Right hindlimb (tissue), 1 donor: ENCODE measurements around the gene NHS.

Source experiments
- DNase-seq: peaks from one replicate; pipeline ENCODE4 v3.0.0-alpha.2; 2018

Gene NHS

DNA sequence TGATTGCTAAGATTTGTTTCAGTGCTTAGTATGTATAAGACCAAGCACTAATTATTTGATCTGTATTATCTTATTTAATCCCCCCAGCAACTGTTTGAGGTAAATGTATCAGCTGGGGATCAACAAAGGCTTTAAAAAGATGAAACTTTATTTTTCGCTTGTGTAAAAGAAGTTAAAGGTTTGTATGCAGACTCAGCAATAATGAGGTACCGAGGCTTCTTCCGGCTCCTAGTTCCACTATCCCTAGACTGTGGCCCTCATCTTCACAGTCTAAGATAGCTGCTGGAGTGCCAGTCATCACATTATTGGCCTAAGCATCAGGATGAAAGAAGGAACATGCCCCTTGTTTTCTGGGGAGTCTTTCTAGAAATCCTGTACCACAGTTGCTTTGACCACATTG is 256.6 kb downstream of the NHS start:
- DNase-seq, result no peak

DNA sequence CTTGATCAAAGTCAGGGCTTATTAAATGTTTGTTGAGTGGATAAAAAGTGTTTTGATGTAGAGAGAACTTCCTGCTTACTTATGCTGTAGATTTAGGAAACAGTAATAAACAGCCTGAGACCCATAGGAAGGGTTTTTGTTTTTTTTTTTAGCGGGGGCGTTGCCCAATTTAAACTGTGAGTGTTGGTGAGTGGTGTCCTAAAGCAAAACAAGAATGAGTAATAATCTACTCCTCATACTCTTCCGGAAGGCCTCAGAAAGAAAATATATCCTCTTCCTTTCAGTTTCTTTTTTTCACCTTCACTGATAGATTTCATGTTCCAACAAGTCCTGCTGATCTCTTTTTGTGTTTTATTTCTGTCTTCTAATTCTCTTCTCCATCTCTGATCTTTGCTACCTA is 257.9 kb downstream of the NHS start:
- no peak for DNase-seq

DNA sequence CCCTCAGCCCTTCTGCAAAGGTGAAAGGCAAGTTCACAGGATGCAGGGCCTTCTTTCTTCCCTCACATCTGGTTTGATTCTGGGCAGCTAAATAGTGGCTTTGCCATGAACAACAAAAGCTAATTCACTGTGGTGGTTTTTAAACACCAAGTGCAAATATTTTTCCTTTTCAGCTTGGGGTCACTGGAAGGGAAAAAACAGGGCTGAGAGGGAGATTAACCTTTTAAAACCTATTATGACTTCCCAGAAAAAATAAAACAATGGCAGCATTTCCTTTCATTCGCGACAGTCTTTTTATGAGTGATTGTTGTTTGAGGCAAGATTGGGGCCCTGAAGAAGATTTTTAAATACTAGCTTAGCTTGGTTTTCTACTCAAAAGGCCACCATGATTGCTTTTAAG is 258.5 kb downstream of the NHS start:
- no peak for DNase-seq

DNA sequence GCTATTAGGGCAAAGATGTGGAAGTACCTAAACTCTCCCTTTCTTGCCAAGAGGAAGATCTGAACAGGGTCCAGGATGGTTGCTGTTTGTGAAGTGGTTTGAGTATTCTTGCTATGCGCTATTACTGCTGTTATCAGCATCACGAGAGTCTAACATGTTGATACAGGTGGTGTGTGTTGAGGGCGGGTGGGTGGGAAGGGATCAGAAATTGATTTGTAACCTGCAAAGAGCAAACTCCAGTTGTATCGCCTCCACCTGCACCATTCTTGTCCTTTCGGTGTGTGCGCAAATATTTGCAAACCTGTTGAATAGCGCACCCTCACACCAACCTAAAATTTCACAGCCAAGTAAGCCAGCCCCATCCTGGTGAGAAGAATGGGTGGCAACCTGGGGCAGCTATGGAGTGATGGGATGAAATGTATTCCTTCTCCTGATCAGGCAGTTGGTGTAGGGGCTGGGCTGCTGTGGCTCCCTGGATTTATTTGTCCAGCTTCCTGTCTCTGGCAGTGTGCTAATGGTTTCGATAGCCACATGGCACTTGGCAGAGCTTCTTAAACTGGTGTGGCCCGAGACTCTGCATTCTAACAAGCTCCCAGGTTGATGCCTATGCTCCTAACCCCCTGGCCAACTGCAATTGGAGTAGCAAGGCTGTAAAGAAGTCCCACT is 259.7 kb downstream of the NHS start:
- DNase-seq, result no peak

DNA sequence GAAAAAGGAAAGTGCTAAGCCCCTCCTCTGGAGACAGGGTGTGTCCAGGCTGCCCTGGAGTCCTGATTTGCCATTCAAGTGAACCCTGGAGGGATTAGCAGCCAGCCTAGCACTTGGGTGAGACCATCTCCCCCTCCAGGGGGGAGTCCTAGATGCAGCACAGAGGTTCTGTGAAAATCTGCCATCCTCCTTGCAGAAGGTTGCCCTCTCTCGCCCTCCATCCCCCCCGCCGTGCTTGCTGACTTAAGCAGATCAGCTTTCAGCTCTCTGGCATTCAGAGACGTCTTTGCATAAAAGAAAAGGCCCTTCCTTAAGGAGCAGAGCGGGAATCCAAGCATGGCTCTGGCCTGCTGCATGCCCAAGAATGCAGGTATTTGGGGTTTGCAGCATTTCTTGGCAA is 260.2 kb downstream of the NHS start:
- DNase-seq, result peak; percentile 26

DNA sequence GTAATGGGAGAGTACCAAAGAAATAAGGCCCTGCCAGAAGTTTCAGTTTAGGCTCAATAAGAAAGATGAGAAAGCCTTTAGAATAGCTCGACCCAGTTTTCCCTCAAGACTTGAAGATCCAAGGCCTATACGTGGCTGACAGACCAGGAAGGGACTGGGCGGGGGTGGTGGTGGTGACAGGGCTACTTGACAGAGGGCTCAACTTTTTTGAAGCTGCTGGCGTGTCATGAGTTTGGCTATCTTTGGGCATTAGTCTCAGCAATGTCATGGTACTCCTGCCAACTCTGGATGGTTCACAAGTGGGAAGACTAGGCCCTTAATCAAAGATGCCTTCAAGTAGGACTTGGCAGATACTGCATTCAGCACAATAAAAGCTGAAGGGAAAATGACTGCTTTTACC is 262.2 kb downstream of the NHS start:
- no peak for DNase-seq

DNA sequence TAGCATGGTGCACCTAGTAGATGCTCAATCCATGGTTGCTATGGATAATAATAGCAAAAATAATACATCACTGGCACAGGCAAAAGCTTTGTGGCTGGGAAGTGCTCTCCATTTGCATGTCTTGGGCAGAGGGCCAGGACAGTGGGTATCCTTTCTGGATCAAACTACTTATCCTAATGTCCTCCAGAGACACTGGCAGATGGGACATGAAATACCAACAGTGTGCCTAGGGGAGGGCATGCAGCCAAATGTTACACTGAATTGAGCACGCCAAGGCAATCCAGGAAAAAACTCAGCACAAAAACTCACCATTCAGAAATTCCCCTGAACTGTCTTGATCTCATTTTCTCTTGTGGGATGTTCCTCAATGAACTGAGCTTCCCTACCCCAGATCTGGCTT is 263.7 kb downstream of the NHS start:
- no peak for DNase-seq

DNA sequence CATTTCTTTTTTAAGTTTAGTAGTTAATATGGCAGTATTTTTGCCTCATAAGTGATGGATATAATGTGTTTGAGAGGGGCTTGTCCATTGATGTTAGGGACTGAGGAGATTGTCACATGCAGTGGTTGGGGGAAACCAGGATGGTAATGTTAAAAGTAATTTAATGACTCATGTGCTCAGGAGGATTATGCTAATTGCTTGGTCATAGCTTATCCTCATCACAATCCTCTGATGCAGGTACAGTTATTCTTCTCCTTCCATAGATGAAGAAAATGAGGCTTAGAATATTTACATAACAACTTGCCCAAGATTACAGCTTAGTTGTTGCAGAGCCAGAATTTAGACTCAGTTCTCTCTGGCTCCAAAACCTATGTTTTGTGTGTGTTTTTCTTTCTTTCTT is 267.9 kb downstream of the NHS start:
- DNase-seq, result no peak

DNA sequence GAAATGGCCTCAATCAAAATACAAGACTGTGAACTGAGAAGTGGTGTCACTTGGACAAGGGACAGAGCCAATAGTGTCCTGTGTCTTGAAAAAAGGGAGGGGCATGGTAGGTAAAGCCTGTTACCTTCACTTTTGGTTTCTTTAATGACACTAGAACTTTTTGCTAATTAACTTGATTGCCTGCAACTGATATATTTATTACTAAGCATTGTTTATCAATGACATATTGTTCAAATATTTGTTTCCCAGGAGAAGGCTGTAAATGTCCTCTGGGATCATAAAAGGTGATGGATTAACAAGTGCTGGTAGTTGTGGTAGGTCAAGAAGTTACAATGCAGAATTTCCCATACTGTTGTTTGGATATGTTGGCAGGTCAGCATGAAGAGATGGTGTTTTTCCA is 268.5 kb downstream of the NHS start:
- DNase-seq, result no peak

DNA sequence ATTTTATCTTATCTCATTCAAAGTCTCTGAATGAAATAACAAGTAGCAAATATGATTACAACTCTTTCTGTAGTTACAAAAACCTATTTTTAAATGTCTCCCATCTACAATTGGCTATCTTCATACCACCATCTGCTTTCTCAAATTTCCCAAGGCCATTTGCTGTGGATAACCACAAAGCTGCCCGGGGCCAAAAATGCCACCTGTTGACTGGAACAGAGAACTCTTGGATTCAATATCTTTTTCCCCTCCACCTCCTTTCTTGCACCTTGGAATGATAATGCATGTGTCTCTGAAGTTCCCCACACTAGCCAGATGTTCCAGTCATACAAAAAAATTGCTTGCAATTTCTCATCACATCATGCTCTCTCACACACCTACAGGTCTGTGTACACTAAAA is 269.0 kb downstream of the NHS start:
- DNase-seq, result no peak

DNA sequence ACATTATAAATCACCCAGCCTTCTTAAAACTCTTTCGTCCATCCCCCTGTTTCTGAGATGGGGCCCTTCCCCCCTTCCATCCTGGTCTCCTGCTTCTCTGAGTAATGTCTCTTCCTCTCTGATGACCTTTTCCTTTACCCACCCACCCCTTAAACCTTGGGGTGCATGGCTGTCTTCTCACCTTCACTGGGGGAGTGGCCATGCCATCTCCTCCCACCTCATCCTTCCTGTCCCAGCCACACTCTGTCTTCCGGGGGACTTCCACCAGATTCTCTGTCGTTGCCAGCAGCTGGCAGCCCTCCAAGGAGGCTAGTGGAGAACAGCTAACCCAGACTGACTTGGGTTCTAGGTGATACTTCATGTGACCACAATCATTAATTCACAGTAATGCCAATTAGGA is 279.1 kb downstream of the NHS start:
- no peak for DNase-seq

DNA sequence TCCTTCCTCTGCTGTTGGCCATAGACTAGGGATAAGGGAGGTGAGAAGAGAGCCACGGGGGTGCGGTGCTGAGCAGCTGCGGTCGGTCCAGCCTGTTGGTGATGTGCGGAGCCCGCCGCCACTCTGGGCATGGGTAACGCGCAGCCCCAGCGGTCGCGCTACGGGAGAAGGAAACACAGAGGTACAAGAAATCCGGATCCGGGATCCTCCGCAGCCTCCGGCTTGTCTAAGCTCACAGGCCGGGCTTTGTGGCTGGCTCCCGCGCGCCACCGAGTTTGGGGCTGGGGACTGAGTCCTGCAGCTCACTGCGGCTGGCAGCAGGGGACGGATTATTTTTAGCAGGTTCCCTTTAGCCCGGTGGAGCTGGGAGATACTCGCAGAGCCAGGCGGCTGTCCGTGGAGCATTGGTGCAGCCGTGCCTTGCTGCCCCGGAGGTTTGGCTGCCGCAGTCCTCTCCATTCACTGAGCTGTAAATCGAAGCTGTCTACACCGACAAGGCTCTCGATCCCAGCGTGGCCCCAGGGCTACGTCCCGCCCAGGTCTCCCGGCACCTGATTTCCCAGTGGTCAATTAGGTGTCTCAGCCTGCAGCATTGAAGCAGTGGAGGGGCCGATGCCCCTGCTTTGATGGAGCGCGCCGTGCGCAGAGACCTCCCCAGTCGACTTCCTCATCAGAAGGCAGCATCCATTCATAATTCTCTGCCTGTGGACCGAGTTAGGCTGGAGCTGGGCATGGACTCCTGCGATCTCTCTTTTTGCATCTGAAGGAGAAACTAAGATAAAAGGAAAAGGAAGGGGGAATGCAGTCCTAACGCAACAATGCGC is 280.4 kb downstream of the NHS start:
- no peak for DNase-seq

DNA sequence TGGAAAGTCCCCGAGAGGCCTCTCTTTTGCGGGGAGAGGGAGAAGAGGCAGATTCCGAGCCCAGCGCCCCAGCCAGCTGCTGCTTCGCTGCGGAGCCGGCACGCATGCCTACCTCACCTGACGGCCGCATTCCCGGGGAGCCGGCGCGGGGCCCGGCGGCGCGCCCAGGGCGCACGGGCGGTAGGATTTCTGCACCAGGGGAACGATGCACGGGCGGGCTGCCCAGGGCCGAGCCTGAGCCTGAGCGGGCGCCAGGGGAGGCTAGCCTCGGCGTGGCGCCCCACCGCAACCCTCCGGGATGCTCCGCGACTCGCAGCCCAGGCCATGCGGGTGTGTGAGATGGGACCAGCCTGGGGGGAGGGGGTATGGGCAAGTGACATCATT is 281.0 kb downstream of the NHS start:
- DNase-seq, result no peak

DNA sequence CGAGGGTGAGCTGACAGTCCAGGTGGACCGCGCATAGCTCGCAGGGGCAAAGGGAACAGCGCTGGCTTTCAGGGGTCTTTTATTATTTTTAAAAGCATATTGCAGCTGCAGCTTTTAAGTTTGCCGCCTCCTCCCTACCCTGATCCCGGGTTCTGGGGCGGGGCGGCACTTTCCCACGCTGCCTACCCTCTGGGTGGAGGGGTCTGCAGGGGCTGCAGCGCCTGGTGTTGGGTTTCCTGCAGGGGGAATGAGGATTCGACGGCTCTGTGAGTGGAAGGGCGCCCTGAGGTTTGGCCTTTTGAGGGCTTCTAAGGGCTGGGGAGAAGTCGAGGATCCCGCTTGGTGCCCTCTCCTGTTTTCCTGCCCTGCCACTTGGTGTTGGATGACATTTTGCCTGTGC is 281.6 kb downstream of the NHS start:
- no peak for DNase-seq

DNA sequence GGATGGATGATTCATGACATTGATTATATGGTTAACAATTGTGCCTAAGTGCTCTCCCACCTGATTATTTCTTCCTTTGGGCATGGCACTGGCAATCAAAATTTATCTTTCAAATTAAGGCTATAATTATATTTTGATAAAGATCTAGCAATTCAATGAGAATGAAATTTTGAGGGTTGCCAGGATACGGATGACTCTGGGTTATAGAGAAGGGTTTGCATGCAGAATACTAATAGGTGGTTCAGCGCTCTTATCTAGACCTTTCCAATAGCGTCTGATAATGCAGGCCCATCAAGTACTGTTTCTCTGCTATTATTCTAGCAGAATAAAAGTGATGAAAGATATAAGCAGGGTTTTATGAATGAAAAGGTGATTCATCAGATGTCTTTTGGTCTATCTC is 287.4 kb downstream of the NHS start:
- DNase-seq, result no peak

DNA sequence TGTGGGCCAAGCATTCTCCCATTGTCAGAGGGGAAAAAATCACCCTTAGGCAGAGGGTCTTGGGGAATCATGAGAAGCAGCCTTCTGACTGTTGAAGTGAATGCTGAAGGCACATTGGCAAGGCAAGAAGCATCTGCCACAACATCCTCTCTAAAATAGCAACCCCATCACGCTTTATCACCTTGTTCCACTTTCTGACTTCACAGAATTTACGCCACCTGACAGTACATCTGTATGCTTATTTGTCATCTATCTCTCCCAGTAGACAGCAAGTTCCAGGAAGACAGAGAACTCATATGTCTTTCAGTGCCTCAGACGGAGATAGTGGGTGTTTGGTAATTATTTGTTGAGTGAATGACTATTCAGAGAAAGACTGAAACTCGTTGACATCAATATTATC is 293.9 kb downstream of the NHS start:
- DNase-seq, result no peak

DNA sequence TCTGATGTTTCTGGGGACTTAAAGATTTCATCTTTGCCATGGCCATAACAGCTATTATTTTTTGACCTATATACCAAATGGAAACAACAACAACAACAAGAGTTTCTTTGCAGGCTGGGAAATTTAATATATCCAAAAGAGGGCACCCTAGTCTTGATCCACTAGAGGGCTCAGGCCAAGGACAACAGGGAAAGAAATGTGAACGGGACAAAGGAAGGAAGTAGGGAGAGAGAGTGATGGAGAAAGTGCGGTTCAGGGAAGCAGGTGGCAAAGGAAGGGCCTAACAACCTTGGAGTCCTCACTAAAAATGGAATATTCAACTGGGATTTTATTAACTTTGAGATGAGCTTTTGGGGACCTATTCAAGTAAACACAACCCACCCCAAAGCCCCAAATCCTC is 294.5 kb downstream of the NHS start:
- DNase-seq, result no peak

DNA sequence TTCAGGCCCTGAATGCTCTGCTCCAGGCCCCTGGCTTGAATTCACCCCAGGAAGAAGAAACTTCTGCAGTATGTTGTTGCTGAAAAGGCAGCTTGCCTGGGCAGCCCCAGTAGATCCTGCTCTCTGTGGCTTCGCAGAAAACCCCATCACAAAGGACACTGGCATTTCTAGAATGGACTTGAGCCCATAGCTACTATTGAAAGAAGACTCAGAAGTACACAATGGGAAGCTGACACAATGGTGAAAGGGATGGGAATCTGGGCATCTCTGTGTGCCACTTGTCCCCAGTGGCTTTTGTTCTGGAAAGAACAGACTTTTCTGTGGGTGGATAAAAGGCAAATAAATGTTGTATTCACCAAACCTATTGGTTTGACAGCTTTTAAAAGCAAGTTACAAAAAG is 294.9 kb downstream of the NHS start:
- no peak for DNase-seq

DNA sequence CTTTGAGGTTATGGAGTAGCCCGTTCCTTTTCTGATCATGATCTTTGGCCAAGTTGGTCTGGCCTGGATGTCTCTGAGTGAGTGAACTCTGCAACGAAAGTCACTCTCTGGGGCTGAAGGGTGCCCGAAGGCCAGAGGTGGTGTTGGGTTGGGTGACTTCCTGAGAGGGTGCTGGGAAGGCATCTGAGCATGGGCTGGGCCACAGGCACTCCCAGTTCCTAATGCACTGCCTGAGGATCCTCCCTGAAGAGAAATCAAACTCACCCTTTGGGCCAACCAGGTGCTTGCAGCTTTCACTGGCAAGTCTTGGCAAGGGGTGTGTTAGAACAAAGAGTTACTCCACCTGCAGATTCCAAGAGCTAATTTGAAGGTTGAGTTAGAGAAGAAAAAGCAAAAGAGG is 295.9 kb downstream of the NHS start:
- no peak for DNase-seq

DNA sequence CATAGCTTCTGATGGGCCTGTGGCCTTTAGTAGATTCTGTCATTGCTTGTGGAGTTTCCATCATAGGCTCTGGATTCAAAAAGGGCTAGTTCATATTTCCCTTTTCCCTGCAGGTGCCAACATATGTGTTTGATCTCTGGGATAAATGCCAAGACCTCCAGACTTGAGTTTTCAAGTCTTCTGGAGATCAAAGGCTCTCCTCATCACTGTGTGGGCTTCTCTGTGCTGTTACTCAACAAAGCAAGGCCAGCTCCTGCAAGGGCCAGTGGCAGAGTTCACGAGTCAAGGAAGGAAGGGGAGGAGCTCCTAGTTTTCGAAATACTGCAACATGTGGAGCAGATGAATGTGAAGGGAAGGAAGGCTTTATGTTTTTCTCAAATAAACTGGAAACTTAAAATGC is 299.6 kb downstream of the NHS start:
- DNase-seq, result no peak

DNA sequence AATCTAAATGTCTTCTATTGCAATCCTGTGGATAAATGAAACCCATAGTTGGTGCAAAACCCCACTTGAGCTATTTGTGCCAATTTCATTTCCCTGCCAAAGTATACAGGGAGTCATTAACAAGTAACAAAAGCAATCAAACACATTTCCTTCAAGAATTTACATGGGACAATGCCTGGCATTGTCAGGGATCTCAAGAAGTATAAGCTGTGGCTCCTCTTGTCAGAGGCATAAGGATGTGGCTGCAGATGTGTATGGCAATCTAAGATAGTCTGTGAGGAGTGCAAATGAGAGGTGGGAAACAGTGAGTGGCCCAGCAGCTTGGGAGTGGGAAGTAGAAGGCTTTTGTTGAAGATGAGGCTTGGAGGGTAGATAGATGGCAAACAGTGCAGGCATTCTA is 304.3 kb downstream of the NHS start:
- DNase-seq, result no peak

DNA sequence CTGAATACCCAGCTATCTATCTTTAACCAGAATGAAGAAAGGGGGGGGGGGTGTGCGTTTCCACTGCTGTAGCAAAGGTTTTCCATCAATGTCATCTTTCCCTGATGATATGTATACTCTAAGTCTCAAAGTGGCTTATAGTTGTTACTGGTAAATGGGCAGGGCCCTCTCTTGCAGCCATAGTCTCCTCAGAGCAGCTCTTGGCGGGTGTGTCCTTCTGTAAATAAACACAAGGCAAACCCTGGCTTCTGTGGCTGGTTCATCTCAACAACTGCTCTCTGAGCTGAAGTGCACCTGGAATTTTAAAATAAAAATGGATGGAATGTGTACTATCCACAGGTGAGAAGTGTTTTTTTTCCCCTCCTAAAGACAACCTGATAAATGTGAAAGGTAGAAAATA is 304.8 kb downstream of the NHS start:
- no peak for DNase-seq

DNA sequence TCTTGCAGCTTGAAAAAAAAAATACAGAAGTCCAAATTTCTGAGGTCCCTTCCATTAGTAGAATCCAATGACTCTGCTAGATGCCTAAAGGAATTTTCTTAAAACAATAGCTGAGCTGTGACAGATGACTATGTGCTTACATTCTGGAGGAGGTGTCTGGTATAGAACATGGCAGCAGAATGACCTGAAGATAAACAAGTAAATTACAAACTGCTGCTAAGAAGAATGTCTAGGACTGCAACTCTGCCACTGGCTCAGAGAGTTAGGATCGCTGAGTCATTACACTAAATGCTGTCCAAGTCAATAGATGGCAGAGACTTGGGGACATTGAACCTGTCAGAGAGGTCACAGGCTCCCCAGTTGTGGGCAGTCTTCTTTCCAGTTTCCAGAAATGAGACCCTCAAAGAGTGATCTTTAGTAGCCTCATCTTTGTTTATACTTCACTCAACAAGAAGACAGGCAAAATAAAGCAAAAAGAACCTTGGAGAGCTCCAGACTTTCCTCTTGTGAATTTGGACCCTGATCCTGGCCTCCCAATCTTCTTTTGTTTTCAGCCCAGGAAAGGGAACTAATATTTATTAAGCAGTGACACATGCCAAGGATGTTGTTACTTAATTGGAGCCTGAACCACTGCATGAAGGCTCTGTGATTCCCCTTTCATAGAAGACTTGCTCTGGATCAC is 305.9 kb downstream of the NHS start:
- no peak for DNase-seq

DNA sequence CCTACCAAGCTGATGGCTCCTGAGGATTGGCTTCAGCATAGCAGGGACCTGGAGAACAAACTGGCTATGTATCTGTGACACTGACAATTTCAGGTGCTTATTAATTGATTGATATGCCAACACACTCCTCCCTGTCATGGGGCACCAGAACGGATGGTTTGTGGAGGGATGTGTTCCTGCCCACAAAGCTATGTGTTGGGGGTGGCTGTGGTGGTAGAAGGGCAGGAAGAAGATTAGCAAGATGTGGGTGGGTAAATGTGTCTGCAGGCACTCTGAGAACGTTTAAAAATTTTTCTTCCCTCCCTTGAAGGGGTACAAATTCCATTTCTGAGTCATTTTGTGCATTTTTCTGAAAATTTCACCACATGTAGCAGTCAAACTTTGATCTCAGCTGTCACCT is 307.3 kb downstream of the NHS start:
- DNase-seq, result no peak
